ENCODE measurements around the gene ASTN2.

Gene ASTN2

DNA sequence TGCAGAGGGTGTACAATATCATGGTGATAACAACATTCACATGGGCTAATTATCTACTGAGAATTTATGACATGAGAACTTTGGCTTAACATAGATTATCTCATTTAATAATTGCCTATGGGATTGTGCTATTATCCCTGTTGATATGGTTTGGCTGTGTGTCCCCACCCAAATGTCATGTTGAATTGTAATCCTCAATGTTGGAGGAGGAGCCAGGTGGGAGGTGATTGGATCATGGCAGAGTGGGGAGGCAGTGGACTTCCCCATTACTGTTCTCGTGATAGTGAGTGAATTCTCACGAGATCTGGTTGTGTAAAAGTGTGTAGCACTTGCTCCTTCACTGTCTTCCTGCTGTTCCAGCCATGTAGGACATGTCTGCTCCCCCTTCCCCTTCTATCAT is 541.4 kb downstream of the ASTN2 start:
- Histone ChIP-seq H3K36me3 (ENCODE audit: control insufficient read depth, insufficient read depth, low read length) (no peaks in the 10 kb centered on the region), H3K4me3 (replicated peaks; ENCODE audit: low read depth, low read length) (no peak overlapping the region), H3K27me3 (replicated peaks; ENCODE audit: control insufficient read depth, insufficient read depth, low read length) (no peaks in the 10 kb centered on the region)
- TF ChIP-seq, protein P1, sequence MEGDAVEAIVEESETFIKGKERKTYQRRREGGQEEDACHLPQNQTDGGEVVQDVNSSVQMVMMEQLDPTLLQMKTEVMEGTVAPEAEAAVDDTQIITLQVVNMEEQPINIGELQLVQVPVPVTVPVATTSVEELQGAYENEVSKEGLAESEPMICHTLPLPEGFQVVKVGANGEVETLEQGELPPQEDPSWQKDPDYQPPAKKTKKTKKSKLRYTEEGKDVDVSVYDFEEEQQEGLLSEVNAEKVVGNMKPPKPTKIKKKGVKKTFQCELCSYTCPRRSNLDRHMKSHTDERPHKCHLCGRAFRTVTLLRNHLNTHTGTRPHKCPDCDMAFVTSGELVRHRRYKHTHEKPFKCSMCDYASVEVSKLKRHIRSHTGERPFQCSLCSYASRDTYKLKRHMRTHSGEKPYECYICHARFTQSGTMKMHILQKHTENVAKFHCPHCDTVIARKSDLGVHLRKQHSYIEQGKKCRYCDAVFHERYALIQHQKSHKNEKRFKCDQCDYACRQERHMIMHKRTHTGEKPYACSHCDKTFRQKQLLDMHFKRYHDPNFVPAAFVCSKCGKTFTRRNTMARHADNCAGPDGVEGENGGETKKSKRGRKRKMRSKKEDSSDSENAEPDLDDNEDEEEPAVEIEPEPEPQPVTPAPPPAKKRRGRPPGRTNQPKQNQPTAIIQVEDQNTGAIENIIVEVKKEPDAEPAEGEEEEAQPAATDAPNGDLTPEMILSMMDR (IDR thresholded peaks at IDR 0.05; ENCODE audit: insufficient read depth, low read length, poor library complexity, severe bottlenecking): no peak
- no peak for DNase-seq (ENCODE audit: extremely low read depth, insufficient read length)

DNA sequence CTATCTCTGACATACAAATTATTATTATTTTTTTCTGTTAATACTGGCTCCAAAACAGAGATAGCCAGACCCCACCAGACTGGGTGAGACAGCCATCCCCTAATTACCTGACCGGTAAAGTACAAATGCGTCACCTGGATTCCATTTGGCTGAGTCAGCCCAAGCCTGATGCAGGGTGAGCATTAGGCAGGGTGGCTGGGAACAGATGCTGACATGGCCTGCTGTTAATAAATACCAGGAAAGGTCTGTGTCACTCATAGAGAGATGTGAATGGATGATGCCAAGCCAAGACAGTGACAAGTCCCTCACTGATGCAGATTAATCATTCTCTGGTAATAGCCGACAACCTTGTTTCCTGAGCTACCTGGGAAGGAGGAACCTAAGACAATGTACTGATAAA is 544.3 kb downstream of the ASTN2 start:
- Histone ChIP-seq H3K4me3 (replicated peaks; ENCODE audit: low read depth, low read length) (no peak overlapping the region), H3K27me3 (replicated peaks; ENCODE audit: control insufficient read depth, insufficient read depth, low read length) (no peaks in the 10 kb centered on the region), H3K36me3 (ENCODE audit: control insufficient read depth, insufficient read depth, low read length) (no peaks in the 10 kb centered on the region)
- no peak for DNase-seq (ENCODE audit: extremely low read depth, insufficient read length)
- TF ChIP-seq, protein P1 (IDR thresholded peaks at IDR 0.05; ENCODE audit: insufficient read depth, low read length, poor library complexity, severe bottlenecking): no peak

DNA sequence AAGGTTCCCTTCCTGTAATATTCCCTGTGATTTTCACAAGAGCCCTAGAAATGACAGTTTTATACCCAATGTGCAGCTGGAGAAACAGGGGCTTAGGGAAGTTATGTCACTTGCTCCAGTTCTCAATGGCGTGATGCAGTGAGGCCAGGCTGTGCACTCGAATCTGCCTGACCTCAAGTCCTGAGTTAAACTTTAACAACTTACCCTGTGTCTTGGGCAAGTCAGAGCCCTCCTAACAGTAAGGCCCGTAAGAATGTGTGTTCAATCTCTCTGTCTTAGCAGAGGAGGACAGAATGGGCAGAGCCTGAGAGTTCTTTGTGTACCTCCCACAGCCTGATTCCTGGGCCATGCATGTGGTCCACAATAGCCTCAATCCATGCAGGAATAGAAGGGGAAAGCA is 546.7 kb downstream of the ASTN2 start:
- H3K4me3 ChIP-seq (replicated peaks; ENCODE audit: low read depth, low read length): no peak overlapping the region

DNA sequence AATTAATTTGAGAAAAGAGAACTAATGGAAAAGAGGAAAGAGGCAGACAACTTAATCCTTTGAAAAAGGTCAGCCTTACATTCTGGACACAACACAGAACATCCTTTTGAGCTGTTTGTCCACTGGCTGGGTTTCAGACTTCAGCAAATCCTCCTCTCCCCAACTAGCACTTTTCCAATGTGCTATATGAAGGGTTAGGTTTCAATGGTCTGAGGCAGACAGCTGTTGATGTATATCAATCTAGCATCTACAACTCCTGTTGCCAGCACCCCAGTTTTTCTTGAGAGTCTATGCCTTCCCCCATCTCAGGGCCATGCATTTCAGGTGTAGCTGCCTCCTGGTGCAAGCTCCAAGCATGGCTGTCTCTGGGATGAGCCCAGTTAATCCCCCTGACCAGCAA is 553.5 kb downstream of the ASTN2 start:
- DNase-seq (ENCODE audit: extremely low read depth, insufficient read length): no peak
- Histone ChIP-seq H3K4me3 (replicated peaks; ENCODE audit: low read depth, low read length) (no peak overlapping the region), H3K27me3 (replicated peaks; ENCODE audit: control insufficient read depth, insufficient read depth, low read length) (no peaks in the 10 kb centered on the region), H3K36me3 (ENCODE audit: control insufficient read depth, insufficient read depth, low read length) (no peaks in the 10 kb centered on the region)
- TF ChIP-seq, protein P1 (IDR thresholded peaks at IDR 0.05; ENCODE audit: insufficient read depth, low read length, poor library complexity, severe bottlenecking): no peak

More for the DNA sequence above, 546.7 kb downstream of the ASTN2 start:
- TF ChIP-seq, protein P1 (IDR thresholded peaks at IDR 0.05; ENCODE audit: insufficient read depth, low read length, poor library complexity, severe bottlenecking): no peak
- Histone ChIP-seq H3K36me3 (ENCODE audit: control insufficient read depth, insufficient read depth, low read length) (no peaks in the 10 kb centered on the region), H3K27me3 (replicated peaks; ENCODE audit: control insufficient read depth, insufficient read depth, low read length) (no peaks in the 10 kb centered on the region)
- no peak for DNase-seq (ENCODE audit: extremely low read depth, insufficient read length)

DNA sequence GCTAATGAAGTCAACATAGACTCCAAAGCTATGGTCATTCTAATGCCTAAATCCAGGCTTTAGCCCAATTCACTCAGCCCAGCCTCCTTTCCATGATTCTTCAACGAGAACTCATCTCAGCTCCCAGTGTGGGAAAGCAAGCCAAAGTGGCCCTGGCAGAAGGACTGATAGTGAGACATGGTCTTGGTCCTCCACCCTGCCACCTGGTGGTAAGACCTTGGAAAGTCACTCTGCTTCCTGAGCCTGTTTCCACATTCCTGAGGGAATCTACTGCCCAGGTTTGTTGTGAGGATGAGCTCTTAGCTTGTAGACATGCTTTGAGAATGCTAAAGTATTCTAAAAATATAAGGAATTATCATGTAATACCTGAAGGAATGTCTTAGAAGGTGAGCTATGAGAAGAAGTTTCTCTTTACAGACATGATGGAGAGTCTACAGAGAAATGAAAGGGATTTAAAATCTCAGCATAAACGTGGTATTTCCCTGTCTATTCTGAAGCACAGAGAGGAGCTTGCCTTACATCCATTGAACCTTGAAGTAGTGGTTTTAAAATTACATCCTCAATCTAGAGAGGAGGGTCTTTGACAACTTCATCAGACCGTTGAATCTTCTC is 554.2 kb downstream of the ASTN2 start:
- H3K36me3 ChIP-seq (ENCODE audit: control insufficient read depth, insufficient read depth, low read length): no peaks in the 10 kb centered on the region
- no peak overlapping the region for H3K4me3 ChIP-seq (replicated peaks; ENCODE audit: low read depth, low read length)
- DNase-seq (ENCODE audit: extremely low read depth, insufficient read length): no peak
- H3K27me3 ChIP-seq (replicated peaks; ENCODE audit: control insufficient read depth, insufficient read depth, low read length): no peaks in the 10 kb centered on the region
- TF ChIP-seq, protein P1 (IDR thresholded peaks at IDR 0.05; ENCODE audit: insufficient read depth, low read length, poor library complexity, severe bottlenecking): peak; percentile 90

DNA sequence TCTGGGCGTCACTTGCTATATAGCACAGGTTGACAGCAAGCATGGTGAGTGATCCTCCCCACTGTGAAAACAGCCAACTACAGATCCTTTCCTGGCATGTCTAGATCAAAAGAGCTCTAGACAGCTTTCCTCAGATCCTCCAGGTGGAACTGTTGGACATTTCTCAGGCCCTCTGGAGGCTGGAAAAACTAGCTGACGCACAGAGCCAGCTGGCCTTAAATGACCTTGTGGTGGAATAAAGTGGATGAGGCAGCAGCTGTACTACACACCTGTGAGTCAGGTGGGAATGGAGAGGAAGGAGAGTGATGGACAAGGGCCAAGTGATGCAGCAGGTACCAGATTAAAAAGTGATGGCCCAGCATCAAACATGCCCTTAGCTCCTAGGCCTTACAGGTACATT is 555.1 kb downstream of the ASTN2 start:
- TF ChIP-seq, protein P1 (IDR thresholded peaks at IDR 0.05; ENCODE audit: insufficient read depth, low read length, poor library complexity, severe bottlenecking): no peak
- Histone ChIP-seq H3K36me3 (ENCODE audit: control insufficient read depth, insufficient read depth, low read length) (no peaks in the 10 kb centered on the region), H3K27me3 (replicated peaks; ENCODE audit: control insufficient read depth, insufficient read depth, low read length) (no peaks in the 10 kb centered on the region), H3K4me3 (replicated peaks; ENCODE audit: low read depth, low read length) (no peak overlapping the region)
- DNase-seq (ENCODE audit: extremely low read depth, insufficient read length): no peak

All from GM06990 (cell line).